Lower lobe of right lung (tissue), 2 donors: ENCODE results near the gene TENM3. TPM values are rescaled to one million over a fixed set of nuclear protein-coding genes. Genes with fewer than 3 reads are reported as not detected.

Experiments
- ATAC-seq, 2 donors: fragments of 200-7000 bp; cut with Tn5 transposase; one replicate each; pipeline ENCODE4 v1.9.1; 2020 to 2022; ENCODE audit warnings: mild to moderate bottlenecking in 2 of 2, moderate library complexity in 2 of 2
- DNase-seq: peaks from one replicate; pipeline ENCODE4 v3.0.0-alpha.2; 2020
- H3K27ac ChIP-seq: fragments of 200-600 bp; one replicate; pipeline ENCODE4 v1.8.0; 2022
- H3K27me3 ChIP-seq: fragments of 200-600 bp; one replicate; pipeline ENCODE4 v1.8.0; 2022; ENCODE audit warnings: low read depth
- H3K36me3 ChIP-seq: fragments of 200-600 bp; one replicate; pipeline ENCODE4 v1.8.0; 2022; ENCODE audit warnings: mild to moderate bottlenecking
- H3K4me1 ChIP-seq: fragments of 200-600 bp; one replicate; pipeline ENCODE4 v1.8.0; 2022
- H3K4me3 ChIP-seq: fragments of 200-600 bp; one replicate; pipeline ENCODE4 v1.8.0; 2022; ENCODE audit warnings: mild to moderate bottlenecking
- H3K9me3 ChIP-seq: fragments of 200-600 bp; one replicate; pipeline ENCODE4 v1.8.0; 2022
- intact Hi-C: fragments of 100-400 bp; cut with DNase I; formaldehyde crosslinking; loops from one replicate; pipeline ENCODE4 v1.11.0; 2022
- total RNA-seq: library from RNA; stranded (reverse); fragmentation: NEBNext Ultra II Directional; extraction: Animal tissue kit (Norgen Biotek cat#: 25700); gene quantifications from one replicate; pipeline ENCODE4 v1.2.1, GENCODE V29; 2021
- TF ChIP-seq, protein P1 (sequence below): fragments of 200-600 bp; IDR thresholded peaks from one replicate; pipeline ENCODE4 v1.8.0; 2022; ENCODE audit warnings: antibody characterized with exemption, mild to moderate bottlenecking
- donor health status: DM: no; HTN: yes; CAD: no; lungs with severe emphysema.

The TENM3 gene
- total RNA-seq, 1 donor from 2014 or later = 1.9 TPM

DNA sequence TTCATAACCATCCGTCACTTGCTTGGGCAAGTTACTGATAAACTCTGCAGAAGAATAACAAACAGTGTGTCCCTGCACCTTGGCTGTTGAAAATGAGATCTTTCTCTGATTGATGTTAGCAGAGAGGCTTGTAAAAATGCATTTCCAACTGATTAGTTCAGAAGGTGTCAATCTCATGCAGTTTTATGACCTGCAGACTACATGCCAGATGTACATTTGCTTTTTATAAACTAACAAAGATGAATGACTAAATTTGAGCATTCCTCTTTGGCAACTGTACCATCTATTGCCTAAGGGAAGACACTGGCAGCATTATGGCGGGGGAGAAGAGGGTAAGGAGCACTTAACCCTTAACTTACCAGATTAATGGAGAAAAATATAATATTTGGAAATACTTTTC is 481.2 kb downstream of the TENM3 start:
- TF ChIP-seq, protein P1, sequence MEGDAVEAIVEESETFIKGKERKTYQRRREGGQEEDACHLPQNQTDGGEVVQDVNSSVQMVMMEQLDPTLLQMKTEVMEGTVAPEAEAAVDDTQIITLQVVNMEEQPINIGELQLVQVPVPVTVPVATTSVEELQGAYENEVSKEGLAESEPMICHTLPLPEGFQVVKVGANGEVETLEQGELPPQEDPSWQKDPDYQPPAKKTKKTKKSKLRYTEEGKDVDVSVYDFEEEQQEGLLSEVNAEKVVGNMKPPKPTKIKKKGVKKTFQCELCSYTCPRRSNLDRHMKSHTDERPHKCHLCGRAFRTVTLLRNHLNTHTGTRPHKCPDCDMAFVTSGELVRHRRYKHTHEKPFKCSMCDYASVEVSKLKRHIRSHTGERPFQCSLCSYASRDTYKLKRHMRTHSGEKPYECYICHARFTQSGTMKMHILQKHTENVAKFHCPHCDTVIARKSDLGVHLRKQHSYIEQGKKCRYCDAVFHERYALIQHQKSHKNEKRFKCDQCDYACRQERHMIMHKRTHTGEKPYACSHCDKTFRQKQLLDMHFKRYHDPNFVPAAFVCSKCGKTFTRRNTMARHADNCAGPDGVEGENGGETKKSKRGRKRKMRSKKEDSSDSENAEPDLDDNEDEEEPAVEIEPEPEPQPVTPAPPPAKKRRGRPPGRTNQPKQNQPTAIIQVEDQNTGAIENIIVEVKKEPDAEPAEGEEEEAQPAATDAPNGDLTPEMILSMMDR = no peak
- Histone ChIP-seq H3K9me3 (no peaks in the 10 kb centered on the region), H3K4me1 (no peaks in the 10 kb centered on the region), H3K4me3 (no peak overlapping the region), H3K27me3 (no peaks in the 10 kb centered on the region), H3K36me3 (no peaks in the 10 kb centered on the region), H3K27ac (no peak overlapping the region)
- ATAC-seq = no peak
- no peak for DNase-seq
- intact Hi-C loops = no loop called here

DNA sequence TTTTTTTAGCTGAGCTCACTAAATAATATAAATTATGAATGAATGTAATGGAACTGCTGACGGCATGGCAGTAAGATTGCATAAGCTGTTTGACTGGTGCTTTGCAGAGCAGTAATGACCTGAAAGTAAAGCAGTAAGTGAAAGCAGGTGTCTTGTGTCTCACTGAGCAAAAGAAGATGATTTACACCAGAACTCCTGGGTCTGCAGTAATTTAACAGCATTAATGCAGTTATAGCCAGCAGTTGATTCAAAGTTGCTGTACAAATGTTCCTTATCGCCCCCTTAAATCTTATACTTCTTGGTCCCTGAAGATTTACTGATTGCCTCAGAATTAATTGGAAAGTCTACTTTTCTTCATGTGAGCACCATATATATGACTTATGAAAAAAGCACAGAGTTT is 486.3 kb downstream of the TENM3 start:
- TF ChIP-seq, protein P1 = no peak
- Histone ChIP-seq H3K4me1 (no peaks in the 10 kb centered on the region), H3K27ac (no peak overlapping the region), H3K9me3 (no peaks in the 10 kb centered on the region), H3K4me3 (no peak overlapping the region), H3K27me3 (no peaks in the 10 kb centered on the region), H3K36me3 (no peaks in the 10 kb centered on the region)
- no peak for ATAC-seq
- no peak for DNase-seq
- intact Hi-C loops = no loop called here

DNA sequence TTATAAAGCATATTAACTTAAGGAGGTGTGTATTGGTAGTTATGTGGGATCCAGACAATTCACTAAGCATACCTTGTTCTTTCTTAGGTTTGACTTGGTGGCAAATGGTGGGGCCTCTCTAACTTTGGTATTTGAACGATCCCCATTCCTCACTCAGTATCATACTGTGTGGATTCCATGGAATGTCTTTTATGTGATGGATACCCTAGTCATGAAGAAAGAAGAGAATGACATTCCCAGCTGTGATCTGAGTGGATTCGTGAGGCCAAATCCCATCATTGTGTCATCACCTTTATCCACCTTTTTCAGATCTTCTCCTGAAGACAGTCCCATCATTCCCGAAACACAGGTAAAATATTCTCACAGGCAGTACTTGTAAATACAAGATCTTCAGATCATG is 487.6 kb downstream of the TENM3 start:
- intact Hi-C loops = no loop called here
- H3K27me3 ChIP-seq = no peaks in the 10 kb centered on the region
- DNase-seq (no peak), ATAC-seq (no peak)
- H3K36me3 ChIP-seq = no peaks in the 10 kb centered on the region
- TF ChIP-seq, protein P1 = no peak
- no peak overlapping the region for H3K4me3 ChIP-seq
- no peaks in the 10 kb centered on the region for H3K4me1 ChIP-seq
- H3K9me3 ChIP-seq = no peaks in the 10 kb centered on the region
- no peak overlapping the region for H3K27ac ChIP-seq

DNA sequence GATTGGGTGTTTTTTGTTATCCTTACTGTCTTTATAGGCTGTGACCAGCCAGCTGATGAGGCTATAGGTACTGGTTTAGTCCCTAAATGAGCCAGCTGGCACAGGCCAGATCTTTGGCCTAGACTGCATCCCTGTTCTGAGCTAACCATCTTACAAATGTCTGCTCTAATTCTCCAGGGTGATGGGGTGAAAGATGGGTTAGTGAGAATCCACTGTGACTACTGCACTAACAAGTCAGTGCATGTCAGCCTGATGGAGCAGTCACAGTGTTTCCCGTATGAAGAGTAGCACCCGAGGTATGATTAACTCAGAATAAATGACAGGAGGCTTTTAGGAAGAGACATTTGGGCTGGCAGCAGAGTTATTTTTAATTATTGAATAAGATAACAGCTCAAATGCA is 493.0 kb downstream of the TENM3 start:
- no peak for DNase-seq

DNA sequence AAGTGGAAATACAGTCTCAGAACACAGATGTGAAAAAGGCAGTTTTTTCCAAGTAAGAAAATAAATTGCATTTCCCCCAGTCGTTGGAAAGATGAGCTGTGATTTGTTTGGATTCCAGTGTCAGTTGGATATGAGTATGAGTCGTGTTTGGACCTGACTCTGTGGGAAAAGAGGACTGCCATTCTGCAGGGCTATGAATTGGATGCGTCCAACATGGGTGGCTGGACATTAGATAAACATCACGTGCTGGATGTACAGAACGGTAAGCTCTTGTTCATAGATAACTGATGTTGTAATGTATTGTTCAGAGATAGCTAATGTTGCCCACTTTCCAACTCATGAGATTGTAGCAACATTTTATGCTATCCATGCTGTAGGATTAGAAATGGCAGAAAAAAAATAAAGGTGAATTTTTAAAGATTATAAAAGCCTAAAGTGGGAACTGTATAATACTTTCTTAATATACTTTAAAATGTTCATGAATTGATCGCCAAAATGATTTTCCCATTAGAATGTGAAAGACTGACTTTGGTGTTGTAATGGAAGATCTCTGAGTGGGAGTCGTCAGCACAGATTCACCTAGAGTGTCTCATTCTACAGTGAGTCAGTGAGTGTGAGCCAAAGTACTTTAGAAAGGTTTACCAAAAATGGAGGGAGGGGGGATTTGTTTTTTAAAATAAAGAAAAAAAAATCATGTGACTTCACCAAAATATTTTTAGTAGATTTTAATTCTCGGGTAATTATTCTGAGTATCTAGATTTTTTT is 495.3 kb downstream of the TENM3 start:
- no peak overlapping the region for H3K4me3 ChIP-seq
- TF ChIP-seq, protein P1 = no peak
- no peak overlapping the region for H3K27ac ChIP-seq
- H3K36me3 ChIP-seq = no peaks in the 10 kb centered on the region
- no peaks in the 10 kb centered on the region for H3K4me1 ChIP-seq
- DNase-seq (no peak), ATAC-seq (no peak)
- H3K9me3 ChIP-seq = no peaks in the 10 kb centered on the region
- H3K27me3 ChIP-seq = no peaks in the 10 kb centered on the region
- intact Hi-C loops = no loop called here

More for the DNA sequence above, 493.0 kb downstream of the TENM3 start:
- Histone ChIP-seq H3K27ac (no peak overlapping the region), H3K4me1 (no peaks in the 10 kb centered on the region), H3K4me3 (no peak overlapping the region), H3K9me3 (no peaks in the 10 kb centered on the region), H3K27me3 (no peaks in the 10 kb centered on the region), H3K36me3 (no peaks in the 10 kb centered on the region)
- intact Hi-C loops = no loop called here
- ATAC-seq = no peak
- TF ChIP-seq, protein P1 = no peak
